IPS-11a (cell line): ENCODE results near the gene VBP1.
"Not testable (repeated sequence)": the region's sequence is repeated elsewhere in the genome, so short reads cannot be mapped to it uniquely, and the experiment has no call there.

ENCODE experiments used
- H3K4me3 ChIP-seq: one replicate; pipeline ENCODE4 v1.5.1; 2013; ENCODE audit warnings: low read depth, low read length, control low read depth

The VBP1 gene, protein sequence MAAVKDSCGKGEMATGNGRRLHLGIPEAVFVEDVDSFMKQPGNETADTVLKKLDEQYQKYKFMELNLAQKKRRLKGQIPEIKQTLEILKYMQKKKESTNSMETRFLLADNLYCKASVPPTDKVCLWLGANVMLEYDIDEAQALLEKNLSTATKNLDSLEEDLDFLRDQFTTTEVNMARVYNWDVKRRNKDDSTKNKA

DNA sequence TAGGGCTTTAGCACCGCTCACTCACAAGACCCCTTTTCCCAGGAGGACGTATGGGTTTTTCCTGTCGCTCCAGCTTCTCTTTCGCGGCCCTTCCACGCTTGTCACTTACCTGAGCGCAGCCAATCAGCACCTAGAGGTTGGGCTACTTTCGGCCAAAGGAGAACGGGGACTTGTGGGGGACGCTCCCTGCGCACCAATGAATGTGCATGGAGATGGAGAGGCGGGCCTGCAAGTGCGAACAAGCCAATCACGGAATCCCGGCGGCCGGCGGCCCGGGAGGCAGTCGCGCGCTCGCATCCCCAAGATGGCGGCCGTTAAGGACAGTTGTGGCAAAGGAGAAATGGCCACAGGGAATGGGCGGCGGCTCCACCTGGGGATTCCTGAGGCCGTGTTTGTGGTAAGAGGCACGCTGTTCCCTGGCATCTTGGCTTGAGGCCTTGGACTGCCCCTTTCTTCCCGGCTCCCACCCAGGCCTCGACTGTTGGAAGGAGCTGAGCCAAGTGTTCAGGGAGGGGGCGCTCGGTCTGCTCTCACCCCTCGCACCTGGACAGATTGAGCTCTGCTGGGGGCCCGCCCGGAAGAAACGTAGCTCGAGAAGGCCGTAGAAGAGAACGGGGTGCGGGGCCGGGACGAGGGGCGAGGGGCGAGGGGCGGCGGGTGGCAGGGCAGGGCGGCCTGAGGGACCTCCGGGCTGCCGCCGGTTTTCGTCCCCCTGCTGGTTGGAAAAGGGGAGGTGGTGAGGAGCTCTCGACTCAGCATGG lies at the start of gene VBP1:
TSS of gene VBP1 (plus strand) at position 282 of the 761 bp plus-strand sequence. CDS start at position 305, 23 bp downstream.
- H3K4me3 ChIP-seq, result peak within 1 kb of the TSS; percentile 76

- H3K4me3 ChIP-seq, result no peak overlapping the region
Measured at GRCh38 chrX:155169881-155170280, 46.4 kb upstream of the VBP1 start.

DNA sequence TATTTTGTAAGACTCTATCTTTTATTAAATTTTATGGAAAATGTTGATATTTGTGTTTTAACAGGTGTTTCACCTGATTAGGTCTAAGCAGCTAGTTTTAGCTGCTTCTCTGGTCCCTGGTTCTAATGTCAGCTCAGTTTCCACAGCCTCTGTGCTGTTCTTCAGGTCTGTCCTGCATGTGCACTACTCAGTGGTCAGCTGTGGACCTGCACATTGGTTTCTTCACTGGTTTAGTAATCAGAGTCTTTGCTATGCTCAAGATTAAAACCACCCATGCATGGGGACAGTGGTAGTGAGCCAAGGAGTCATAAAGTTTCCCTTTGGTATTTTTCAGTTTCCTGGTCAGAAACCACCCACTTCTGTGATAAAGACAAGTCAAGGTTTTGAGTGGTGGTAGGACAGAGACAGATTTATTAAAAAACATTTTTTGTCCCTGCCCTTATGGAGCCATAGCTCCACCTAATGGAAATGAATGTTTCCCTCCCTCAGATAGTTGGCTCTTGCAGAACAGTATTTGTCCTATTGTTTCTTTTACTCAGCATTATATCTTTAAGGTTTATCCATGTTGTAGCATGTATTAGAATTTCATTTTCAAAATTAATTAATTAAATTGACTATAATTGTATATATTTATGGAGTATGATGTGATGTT lies 36.8 kb upstream of the VBP1 start:
- no peak overlapping the region for H3K4me3 ChIP-seq

GRCh38 chrX:155188786-155189185 lies 27.5 kb upstream of the VBP1 start:
- H3K4me3 ChIP-seq, result no peak overlapping the region

- H3K4me3 ChIP-seq, result no peak overlapping the region
Measured at GRCh38 chrX:155211208-155211607, 5.1 kb upstream of the VBP1 start.

DNA sequence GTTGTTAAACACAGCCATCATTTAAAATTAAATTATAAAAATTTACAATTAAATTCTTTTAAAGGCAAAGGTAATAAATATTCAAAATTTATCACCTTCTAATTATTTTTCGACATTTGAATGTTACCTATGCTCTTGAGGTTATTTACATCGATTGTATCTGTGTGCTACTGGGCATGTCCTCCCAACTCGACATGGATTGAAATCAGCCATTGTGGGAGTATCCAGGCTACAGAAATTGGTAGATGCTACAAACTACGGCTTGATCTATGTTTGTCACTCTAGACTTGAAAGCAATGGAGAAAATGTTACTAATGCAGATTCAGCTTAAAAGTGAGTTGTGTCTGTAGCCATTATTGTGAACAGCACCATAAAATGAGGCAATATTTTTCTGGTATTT lies 2.5 kb upstream of the VBP1 start:
- no peak overlapping the region for H3K4me3 ChIP-seq

DNA sequence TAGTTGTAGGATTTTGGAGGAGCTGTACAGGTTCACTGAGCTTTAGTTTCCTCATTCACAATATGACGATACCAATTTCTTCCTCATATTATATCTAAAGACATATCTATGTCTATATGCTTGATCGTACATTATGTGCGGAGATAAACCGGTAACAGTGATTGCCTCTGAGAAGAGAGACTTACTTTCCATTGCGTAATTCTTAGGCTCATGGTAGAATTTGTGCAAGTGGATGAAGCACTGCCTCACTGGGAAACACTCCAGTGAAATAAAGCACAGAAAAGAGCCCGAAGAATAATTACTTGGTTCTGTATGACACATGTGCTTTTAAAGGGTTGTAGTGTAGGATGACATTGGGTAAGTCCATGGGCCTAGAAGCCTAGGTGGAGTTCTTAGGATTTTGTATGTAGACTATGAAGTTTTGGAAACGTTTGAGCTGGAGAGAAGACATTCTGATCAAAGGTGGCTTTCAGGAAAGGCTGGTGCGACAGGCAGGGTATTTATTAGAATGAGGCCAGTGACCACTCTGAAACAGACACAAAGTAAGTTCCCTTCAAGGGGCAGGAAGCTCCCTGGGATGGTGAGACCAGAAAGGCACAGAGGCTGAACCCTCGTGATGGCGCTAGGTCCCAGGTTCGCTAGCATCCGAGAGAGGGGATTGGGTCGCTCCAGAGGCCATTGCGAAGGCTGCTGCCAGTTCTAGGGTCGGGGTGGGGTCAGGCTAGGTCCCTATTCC lies 649 bp upstream of the VBP1 start:
- peak overlapping the region; percentile 21 for H3K4me3 ChIP-seq

DNA sequence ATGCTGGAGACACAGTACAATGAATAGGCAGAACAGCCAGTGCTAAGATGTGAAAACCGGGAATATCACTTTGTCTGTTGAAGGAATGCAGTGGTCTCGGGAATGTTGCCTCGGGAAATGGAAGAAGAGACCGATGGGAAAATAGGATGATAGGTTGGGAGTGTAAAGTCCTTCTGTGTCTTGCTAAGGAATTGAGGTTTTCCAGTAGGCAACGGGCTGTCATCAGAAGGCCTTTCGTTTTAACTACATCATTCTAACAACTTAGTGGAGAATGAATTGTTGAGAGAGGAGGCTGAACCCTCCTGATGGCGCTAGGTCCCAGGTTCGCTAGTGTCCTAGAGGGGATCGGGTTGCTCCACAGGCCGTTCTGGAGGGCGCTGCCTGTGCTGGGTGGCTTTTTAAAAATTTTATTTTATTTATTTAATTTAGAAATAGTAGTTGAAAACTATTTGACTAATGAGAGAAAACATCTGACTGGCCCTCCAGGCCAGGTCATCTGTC lies 730 bp downstream of the VBP1 start:
- peak overlapping the region; percentile 76 for H3K4me3 ChIP-seq

DNA sequence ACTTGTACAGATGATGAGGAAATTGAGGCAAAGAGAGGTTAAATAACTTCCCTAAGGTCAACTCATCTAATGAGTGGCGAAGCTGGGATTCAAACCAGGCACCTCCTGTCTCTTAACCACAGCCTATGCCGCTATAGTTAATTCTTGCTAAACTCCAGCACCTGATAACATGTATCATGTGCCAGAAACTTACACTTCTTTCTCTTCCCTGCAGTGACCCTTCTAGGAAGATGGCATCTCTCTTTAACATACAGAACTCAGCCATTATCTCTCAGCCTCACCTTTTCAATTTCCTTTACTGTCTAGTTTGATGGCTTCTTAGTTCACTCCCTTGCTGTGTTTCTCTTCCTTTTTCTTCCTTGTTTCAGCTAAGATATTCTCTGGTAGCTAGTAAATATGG lies 2.5 kb downstream of the VBP1 start:
- H3K4me3 ChIP-seq, result no peak overlapping the region

DNA sequence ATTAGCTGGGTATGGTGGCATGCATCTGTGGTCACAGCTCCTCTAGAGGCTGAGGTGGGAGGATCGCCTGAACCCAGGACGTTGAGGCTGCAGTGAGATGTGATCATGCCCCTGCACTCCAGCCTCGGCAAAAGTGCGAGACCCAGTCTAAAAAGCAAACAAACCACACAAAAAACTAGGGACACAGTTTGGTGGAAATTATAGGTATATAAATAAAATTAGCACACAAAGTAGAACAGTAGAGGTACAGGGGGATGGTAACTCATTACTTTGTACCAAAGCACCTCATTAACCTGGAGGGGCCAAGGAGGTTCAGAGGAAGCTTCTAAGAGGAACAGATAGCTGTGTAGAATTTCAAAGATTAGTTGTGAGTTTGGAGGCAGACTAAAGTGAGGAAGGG lies 5.1 kb downstream of the VBP1 start:
- H3K4me3 ChIP-seq, result no peak overlapping the region

DNA sequence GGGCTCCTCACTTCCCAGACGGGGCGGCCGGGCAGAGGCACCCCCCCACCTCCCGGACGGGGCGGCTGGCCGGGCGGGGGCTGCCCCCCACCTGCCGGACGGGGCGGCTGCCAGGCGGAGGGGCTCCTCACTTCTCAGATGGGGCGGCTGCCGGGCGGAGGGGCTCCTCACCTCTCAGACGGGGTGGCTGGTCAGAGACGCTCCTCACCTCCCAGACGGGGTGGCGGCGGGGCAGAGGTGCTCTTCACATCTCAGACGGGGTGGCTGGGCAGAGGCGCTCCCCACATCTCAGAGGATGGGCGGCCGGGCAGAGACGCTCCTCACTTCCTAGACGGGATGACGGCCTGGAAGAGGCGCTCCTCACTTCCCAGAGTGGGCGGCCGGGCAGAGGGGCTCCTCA lies 7.5 kb downstream of the VBP1 start:
- not testable (repeated sequence) for H3K4me3 ChIP-seq

GRCh38 chrX:155225774-155226173 lies 9.5 kb downstream of the VBP1 start:
- H3K4me3 ChIP-seq, result no peak overlapping the region

DNA sequence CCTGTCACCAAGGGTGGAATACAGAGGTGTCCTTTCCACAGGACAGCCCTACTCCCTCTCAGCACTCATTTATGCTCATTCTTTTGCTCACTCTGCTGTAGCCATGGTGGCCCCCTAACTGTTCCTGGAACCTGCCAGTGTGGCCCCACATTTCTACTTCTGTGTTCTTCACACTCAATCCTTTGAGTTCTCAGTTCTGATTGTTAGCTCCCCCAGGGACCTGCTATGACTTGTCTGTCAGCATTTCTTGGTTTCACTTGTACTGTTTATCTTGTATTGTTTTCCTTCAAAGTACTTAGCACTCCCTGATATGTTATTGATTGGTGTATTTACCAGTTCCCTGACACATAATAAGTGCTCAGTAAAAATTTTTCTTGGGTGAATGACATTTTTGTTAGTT lies 14.9 kb downstream of the VBP1 start:
- no peak overlapping the region for H3K4me3 ChIP-seq

DNA sequence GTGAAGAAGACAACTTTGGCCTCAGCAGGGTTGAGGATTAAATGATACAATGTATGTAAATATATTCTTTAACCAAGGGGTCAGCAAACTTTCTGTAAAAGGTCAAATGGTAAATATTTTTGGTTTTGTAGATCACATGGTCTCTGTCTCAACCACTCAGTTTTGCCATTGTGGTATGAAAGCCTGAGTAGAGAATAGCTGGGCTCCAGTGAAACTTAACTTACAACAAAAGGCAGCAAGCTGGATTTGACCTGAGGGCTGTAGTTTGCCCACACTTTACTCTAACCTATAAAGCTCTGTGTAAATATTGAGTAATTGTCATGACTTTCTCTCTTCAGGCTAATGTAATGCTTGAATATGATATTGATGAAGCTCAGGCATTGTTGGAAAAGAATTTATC lies 19.6 kb downstream of the VBP1 start:
- no peak overlapping the region for H3K4me3 ChIP-seq

DNA sequence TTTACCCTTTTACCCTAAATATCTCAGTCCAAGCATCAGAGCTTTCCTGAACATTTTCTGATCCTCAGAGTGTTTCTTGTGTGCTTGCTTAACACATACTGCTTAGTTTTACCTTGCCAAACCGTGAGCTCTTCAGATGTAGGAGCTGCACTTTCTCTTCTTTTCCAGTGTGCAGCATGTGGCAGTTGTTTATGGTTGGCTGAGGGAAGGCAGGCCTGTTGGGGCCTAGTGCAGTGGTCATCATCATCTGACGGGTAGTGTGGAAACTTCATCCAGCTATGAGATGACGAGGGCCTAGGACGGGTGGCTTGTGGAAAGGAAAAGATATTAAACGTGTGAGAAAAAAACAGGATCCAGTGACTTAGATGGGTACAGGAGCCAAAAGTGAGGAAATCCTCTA lies 21.5 kb downstream of the VBP1 start:
- no peak overlapping the region for H3K4me3 ChIP-seq

DNA sequence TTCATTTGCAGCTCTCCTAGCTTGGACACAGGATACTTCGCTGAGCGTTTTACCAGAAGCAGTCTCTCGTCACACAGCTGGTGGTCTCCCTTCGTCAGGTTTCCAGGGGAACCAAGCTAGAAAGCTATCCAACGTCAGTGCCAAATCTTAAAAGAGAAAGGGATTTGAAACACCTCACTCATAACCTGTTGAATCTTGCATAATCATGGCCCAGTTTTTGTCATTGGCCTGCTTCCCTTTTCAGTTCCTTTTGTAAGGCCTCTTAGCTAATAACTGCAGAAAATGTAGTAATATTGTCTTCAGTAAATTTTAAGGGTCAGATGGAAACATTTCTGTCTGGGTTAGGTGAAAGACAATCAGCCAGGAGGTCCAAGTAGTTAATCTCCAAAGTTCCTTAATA lies 26.0 kb downstream of the VBP1 start:
- no peak overlapping the region for H3K4me3 ChIP-seq

DNA sequence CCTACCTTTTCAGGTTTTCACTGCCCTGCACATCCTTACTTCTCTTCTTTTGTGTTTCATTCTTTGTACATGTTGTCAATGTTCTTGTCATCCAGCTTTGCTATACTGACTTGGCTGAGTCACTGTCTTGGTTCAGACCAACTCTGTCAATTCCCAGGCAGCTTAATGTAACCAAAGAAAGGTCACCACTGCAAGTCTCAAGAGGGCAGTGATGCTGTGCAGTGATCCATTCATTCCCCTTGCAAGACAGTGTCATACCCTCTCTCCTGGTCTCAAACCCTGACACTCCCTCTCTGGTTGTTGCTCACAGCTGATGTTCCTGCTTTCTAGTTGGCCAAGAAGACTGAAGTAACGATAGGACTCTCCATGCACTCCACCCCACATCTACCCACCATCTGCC lies 30.5 kb downstream of the VBP1 start:
- no peak overlapping the region for H3K4me3 ChIP-seq

- H3K4me3 ChIP-seq, result no peak overlapping the region
Measured at GRCh38 chrX:155247497-155247896, 31.2 kb downstream of the VBP1 start.

- H3K4me3 ChIP-seq, result no peak overlapping the region
Measured at GRCh38 chrX:155251391-155251790, 35.1 kb downstream of the VBP1 start.

- no peak overlapping the region for H3K4me3 ChIP-seq
Measured at GRCh38 chrX:155259752-155260151, 43.5 kb downstream of the VBP1 start.

- peak overlapping the region; percentile 74 for H3K4me3 ChIP-seq
Measured at GRCh38 chrX:155262970-155263754, 46.9 kb downstream of the VBP1 start.
